CD14-positive monocyte (primary cell): ENCODE data around the gene GPR37. TPM values are rescaled to one million over a fixed set of nuclear protein-coding genes. Genes with fewer than 3 reads are reported as not detected.

Source experiments
- DNase-seq, 3 donors: peaks; one replicate each; pipeline ENCODE4 v3.0.0-alpha.2; 2011 to 2022
- H2AFZ ChIP-seq: 2 replicates; pipeline ENCODE4 v1.6.0; 2012; ENCODE audit warnings: mild to moderate bottlenecking, low read depth, low read length, inconsistent platforms; ENCODE audit not compliant: insufficient read depth, poor library complexity, severe bottlenecking
- H3K27ac ChIP-seq, 2 donors: 1 replicate in 1 of 2; 2 replicates in 1 of 2; pipeline ENCODE4 v1.5.1; 2012 to 2013; ENCODE audit warnings: low read length in 2 of 2, control low read depth in 1 of 2, inconsistent platforms in 1 of 2, low read depth in 1 of 2, mild to moderate bottlenecking in 1 of 2
- H3K27me3 ChIP-seq, 2 donors: one replicate each; pipeline versions ENCODE4 v1.6.0 to v1.6.1; 2011 to 2013; ENCODE audit warnings: low read length in 2 of 2; ENCODE audit not compliant: control insufficient read depth in 2 of 2, insufficient read depth in 2 of 2
- H3K36me3 ChIP-seq, 2 donors: replicated peaks in 1 of 2; 1 replicate in 1 of 2; 2 replicates in 1 of 2; pipeline versions ENCODE4 v1.5.1 to v1.6.1; 2012 to 2013; ENCODE audit warnings: low read length in 2 of 2, control low read depth in 1 of 2, inconsistent platforms in 1 of 2, mild to moderate bottlenecking in 1 of 2; ENCODE audit not compliant: insufficient read depth in 2 of 2, control insufficient read depth in 1 of 2
- H3K4me1 ChIP-seq, 2 donors: 1 replicate in 1 of 2; 2 replicates in 1 of 2; pipeline versions ENCODE4 v1.5.1 to v1.6.1; 2012 to 2013; ENCODE audit warnings: low read length in 2 of 2, control low read depth in 1 of 2, inconsistent platforms in 1 of 2, mild to moderate bottlenecking in 1 of 2, moderate library complexity in 1 of 2; ENCODE audit not compliant: insufficient read depth in 2 of 2, control insufficient read depth in 1 of 2
- H3K4me2 ChIP-seq: replicated peaks from 2 replicates; pipeline ENCODE3; 2012; ENCODE audit warnings: low read length, moderate library complexity, mild to moderate bottlenecking; ENCODE audit not compliant: poor library complexity, severe bottlenecking; ENCODE audit errors: extremely low read depth
- H3K4me3 ChIP-seq, 3 experiments: fragments of 200-600 bp in 1 of 3; sonication (generic) in 1 of 3; replicated peaks in 1 of 3; 1 replicate in 2 of 3; 2 replicates in 1 of 3; pipeline ENCODE4 v1.5.1; 2011 to 2013; ENCODE audit warnings: low read length in 3 of 3, mild to moderate bottlenecking in 3 of 3, control low read depth in 2 of 3, low read depth in 2 of 3, inconsistent platforms in 1 of 3, moderate library complexity in 1 of 3
- H3K79me2 ChIP-seq: 2 replicates; pipeline ENCODE4 v1.6.0; 2012; ENCODE audit warnings: mild to moderate bottlenecking, control low read depth, inconsistent platforms, low read length, moderate library complexity; ENCODE audit not compliant: insufficient read depth
- H3K9ac ChIP-seq: 2 replicates; pipeline ENCODE4 v1.6.0; 2017; ENCODE audit warnings: low read length, mild to moderate bottlenecking; ENCODE audit not compliant: insufficient read depth, poor library complexity, severe bottlenecking
- H3K9me3 ChIP-seq, 2 donors: replicated peaks in 1 of 2; 1 replicate in 1 of 2; 2 replicates in 1 of 2; pipeline versions ENCODE4 v1.5.1 to v1.6.1; 2012 to 2013; ENCODE audit warnings: low read length in 2 of 2, control low read depth in 1 of 2; ENCODE audit not compliant: control insufficient read depth in 1 of 2, insufficient read depth in 1 of 2
- H4K20me1 ChIP-seq: 2 replicates; pipeline ENCODE4 v1.6.0; 2012; ENCODE audit warnings: mild to moderate bottlenecking, low read length, control low read depth, moderate library complexity; ENCODE audit not compliant: insufficient read depth
- H3K27ac Mint-ChIP-seq, 7 donors: one replicate each; pipeline ENCODE4 v1.8.0; 2020; ENCODE audit warnings: mild to moderate bottlenecking in 7 of 7, mixed read lengths in 7 of 7, moderate library complexity in 6 of 7, inconsistent platforms in 2 of 7
- H3K27me3 Mint-ChIP-seq, 3 donors: one replicate each; pipeline ENCODE4 v1.8.0; 2021 to 2022; ENCODE audit warnings: low read depth in 3 of 3, mild to moderate bottlenecking in 3 of 3, mixed read lengths in 3 of 3, moderate library complexity in 3 of 3, inconsistent platforms in 1 of 3
- H3K36me3 Mint-ChIP-seq, 2 donors: one replicate each; pipeline ENCODE4 v1.8.0; 2020; ENCODE audit warnings: mixed read lengths in 2 of 2, inconsistent platforms in 1 of 2, mild to moderate bottlenecking in 1 of 2
- H3K4me1 Mint-ChIP-seq: one replicate; pipeline ENCODE4 v1.8.0; 2020; ENCODE audit warnings: mild to moderate bottlenecking, mixed read lengths
- H3K4me3 Mint-ChIP-seq, 2 donors: one replicate each; pipeline ENCODE4 v1.8.0; 2020; ENCODE audit warnings: mild to moderate bottlenecking in 2 of 2, mixed read lengths in 2 of 2, moderate library complexity in 1 of 2
- H3K9me3 Mint-ChIP-seq, 7 donors: one replicate each; pipeline ENCODE4 v1.8.0; 2020 to 2022; ENCODE audit warnings: mixed read lengths in 7 of 7, mild to moderate bottlenecking in 6 of 7, moderate library complexity in 6 of 7, inconsistent platforms in 2 of 7
- WGBS: methylation state at CpG from one replicate; pipeline ENCODE4 v1.1.5; 2013; ENCODE audit warnings: missing lambda C conversion rate; ENCODE audit not compliant: insufficient coverage; 5-methylcytosine and 5-hydroxymethylcytosine counted together
- intact Hi-C, 2 donors: fragments of 100-400 bp; cut with micrococcal nuclease; formaldehyde crosslinking; loops; one replicate each; pipeline versions ENCODE4 v1.15.0 to v1.15.1; 2023
- polyA plus RNA-seq, 3 donors: library from polyadenylated mRNA; depleted of rRNA in 1 of 3; unstranded in 2 of 3; stranded (reverse) in 1 of 3; fragments of 300-500 nt in 2 of 3; fragments of >200 nt in 1 of 3; fragmentation: Illumina TruSeq in 2 of 3; gene quantifications; 1 replicate in 2 of 3; 2 replicates in 1 of 3; pipeline ENCODE4 v1.2.3, GENCODE V29; 2012 to 2021
- TF ChIP-seq, protein P1 (sequence below): fragments of 200-600 bp; IDR thresholded peaks from one replicate; pipeline ENCODE4 v1.8.0; 2022; ENCODE audit warnings: antibody characterized with exemption, mild to moderate bottlenecking

Gene GPR37
- polyA plus RNA-seq, 3 donors: not detected

DNA sequence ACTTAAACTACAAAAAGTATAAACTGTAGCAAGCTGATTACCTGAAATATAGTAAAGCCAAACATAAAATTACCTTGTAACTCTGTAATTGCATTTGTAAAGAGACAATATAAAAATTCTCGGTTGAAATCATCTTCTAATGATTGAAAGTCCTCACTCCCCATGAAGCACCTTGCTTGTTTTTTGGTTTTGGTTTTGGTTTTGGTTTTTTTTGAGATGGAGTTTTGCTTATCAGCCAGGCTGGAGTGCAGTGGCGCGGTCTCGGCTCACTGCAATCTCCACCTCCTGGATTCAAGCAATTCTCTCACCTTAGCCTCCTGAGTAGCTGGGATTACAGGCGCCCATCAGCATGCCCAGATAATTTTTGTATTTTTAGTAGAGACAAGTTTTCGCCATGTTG lies 33.9 kb upstream of the GPR37 start:
- no peak overlapping the region for H3K9ac ChIP-seq
- DNase-seq: no peak

GRCh38 chr7:124796771-124797170 lies 31.2 kb upstream of the GPR37 start:
- Mint-ChIP-seq H3K27me3 (peaks cover 0 to 2% (median 2%) of the 10 kb centered on the region in 3 donors), H3K27ac (no peak overlapping the region), H3K4me3 (no peak overlapping the region), H3K4me1 (no peaks in the 10 kb centered on the region), H3K36me3 (no peaks in the 10 kb centered on the region), H3K9me3 (no peaks in the 10 kb centered on the region)
- WGBS: no CpG with 5 or more reads among the region's 2 CpGs
- H3K9me3 ChIP-seq: no peaks in the 10 kb centered on the region
- H3K79me2 ChIP-seq: no peaks in the 10 kb centered on the region
- intact Hi-C loops: no loop called here
- TF ChIP-seq, protein P1, sequence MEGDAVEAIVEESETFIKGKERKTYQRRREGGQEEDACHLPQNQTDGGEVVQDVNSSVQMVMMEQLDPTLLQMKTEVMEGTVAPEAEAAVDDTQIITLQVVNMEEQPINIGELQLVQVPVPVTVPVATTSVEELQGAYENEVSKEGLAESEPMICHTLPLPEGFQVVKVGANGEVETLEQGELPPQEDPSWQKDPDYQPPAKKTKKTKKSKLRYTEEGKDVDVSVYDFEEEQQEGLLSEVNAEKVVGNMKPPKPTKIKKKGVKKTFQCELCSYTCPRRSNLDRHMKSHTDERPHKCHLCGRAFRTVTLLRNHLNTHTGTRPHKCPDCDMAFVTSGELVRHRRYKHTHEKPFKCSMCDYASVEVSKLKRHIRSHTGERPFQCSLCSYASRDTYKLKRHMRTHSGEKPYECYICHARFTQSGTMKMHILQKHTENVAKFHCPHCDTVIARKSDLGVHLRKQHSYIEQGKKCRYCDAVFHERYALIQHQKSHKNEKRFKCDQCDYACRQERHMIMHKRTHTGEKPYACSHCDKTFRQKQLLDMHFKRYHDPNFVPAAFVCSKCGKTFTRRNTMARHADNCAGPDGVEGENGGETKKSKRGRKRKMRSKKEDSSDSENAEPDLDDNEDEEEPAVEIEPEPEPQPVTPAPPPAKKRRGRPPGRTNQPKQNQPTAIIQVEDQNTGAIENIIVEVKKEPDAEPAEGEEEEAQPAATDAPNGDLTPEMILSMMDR: no peak
- H4K20me1 ChIP-seq: no peaks in the 10 kb centered on the region
- no peak overlapping the region for H3K4me3 ChIP-seq
- no peak overlapping the region for H3K4me2 ChIP-seq
- H3K9ac ChIP-seq: no peak overlapping the region
- no peaks in the 10 kb centered on the region for H3K27me3 ChIP-seq
- no peaks in the 10 kb centered on the region for H3K4me1 ChIP-seq
- no peak overlapping the region for H3K27ac ChIP-seq
- H2AFZ ChIP-seq: no peak overlapping the region
- no peak for DNase-seq
- no peaks in the 10 kb centered on the region for H3K36me3 ChIP-seq

More for the DNA sequence above, 33.9 kb upstream of the GPR37 start:
- Histone ChIP-seq H3K79me2 (no peaks in the 10 kb centered on the region), H4K20me1 (no peaks in the 10 kb centered on the region), H3K27ac (no peak overlapping the region), H3K27me3 (no peaks in the 10 kb centered on the region), H3K4me1 (no peaks in the 10 kb centered on the region), H3K4me2 (no peak overlapping the region), H3K4me3 (no peak overlapping the region), H3K9me3 (no peaks in the 10 kb centered on the region), H3K36me3 (no peaks in the 10 kb centered on the region), H2AFZ (no peak overlapping the region)
- TF ChIP-seq, protein P1: no peak
- H3K36me3 Mint-ChIP-seq: no peaks in the 10 kb centered on the region
- H3K9me3 Mint-ChIP-seq: peaks cover 0 to 3% (median 0%) of the 10 kb centered on the region in 7 donors
- H3K4me1 Mint-ChIP-seq: no peaks in the 10 kb centered on the region
- intact Hi-C loops: no loop called here
- no CpG with 5 or more reads among the region's 6 CpGs for WGBS
- no peak overlapping the region for H3K4me3 Mint-ChIP-seq
- peaks cover 0 to 2% (median 2%) of the 10 kb centered on the region in 3 donors for H3K27me3 Mint-ChIP-seq
- no peak overlapping the region for H3K27ac Mint-ChIP-seq
